HepG2 (cell line): Measurements from ENCODE around the gene HMGB3. TPM values are rescaled to one million over a fixed set of nuclear protein-coding genes. Genes with fewer than 3 reads are reported as not detected.
A peak's percentile ranks its signal among the peaks of the same experiment; 100 is the strongest.

ENCODE experiments used
- ATAC-seq: fragments of 200-7000 bp; cut with Tn5 transposase; 3 replicates; pipeline ENCODE4 v1.9.1; 2020; ENCODE audit warnings: mild to moderate bottlenecking, moderate library complexity
- BruUV-seq: library from RNA; stranded (reverse); fragments of 400-500 nt; replicated peaks from 2 replicates; lab custom pipeline; 2021; lab: Mats Ljungman, UMichigan
- CTCF ChIA-PET: fragments of 300-600 bp; formaldehyde crosslinking; extraction: SDS; loops from one replicate; lab custom pipeline; 2021; ENCODE audit warnings: low total read pairs, inconsistent platforms, low intra/inter-chr PET ratio; lab: Yijun Ruan, JAX
- POLR2A ChIA-PET: fragments of 350-600 bp; sonication (Branson Sonifier 250); formaldehyde crosslinking; loops from one replicate; lab custom pipeline; 2020; ENCODE audit warnings: antibody characterized with exemption, inconsistent platforms; lab: Yijun Ruan, JAX
- DNase-seq: peaks from one replicate; pipeline ENCODE4 v3.0.0-alpha.2; 2015; ENCODE audit warnings: low spot score
- FAIRE-seq: peaks from 3 replicates; lab custom pipeline; 2011; peaks lifted over from hg19 to GRCh38; lab: Jason Lieb, UNC
- H2AFZ ChIP-seq: one replicate; pipeline ENCODE4 v1.6.1; 2011; ENCODE audit warnings: low read length, inconsistent platforms
- H3K27ac ChIP-seq: fragments of 300-600 bp; 3 replicates; pipeline ENCODE4 v1.8.0; 2011; ENCODE audit warnings: mixed run types, mild to moderate bottlenecking, mixed read lengths, low read length, inconsistent platforms; ENCODE audit not compliant: insufficient read depth; ENCODE audit errors: extremely low read length
- H3K27me3 ChIP-seq, 2 experiments: fragments of 200-600 bp in 1 of 2; 2 replicates in 1 of 2; 3 replicates in 1 of 2; pipeline versions ENCODE4 v1.6.0 to v1.8.0; 2011; ENCODE audit warnings: low read length in 2 of 2, mild to moderate bottlenecking in 2 of 2, moderate library complexity in 2 of 2, inconsistent platforms in 1 of 2; ENCODE audit not compliant: insufficient read depth in 2 of 2, control insufficient read depth in 1 of 2
- H3K36me3 ChIP-seq, 2 experiments: fragments of 200-600 bp in 1 of 2; replicated peaks in 1 of 2; 2 replicates in 1 of 2; 3 replicates in 1 of 2; pipeline versions ENCODE4 v1.5.1 to v1.8.0; 2011; ENCODE audit warnings: low read length in 2 of 2, inconsistent platforms in 1 of 2; ENCODE audit not compliant: insufficient read depth in 2 of 2, control insufficient read depth in 1 of 2
- H3K4me1 ChIP-seq: 2 replicates; pipeline ENCODE4 v1.5.1; 2012; ENCODE audit warnings: low read length, inconsistent platforms; ENCODE audit not compliant: insufficient read depth
- H3K4me2 ChIP-seq: 2 replicates; pipeline ENCODE4 v1.6.0; 2011; ENCODE audit warnings: low read depth, low read length, inconsistent platforms
- H3K4me3 ChIP-seq, 3 experiments: fragments of 200-600 bp in 1 of 3; sonication (generic), shearing (Covaris generic) in 1 of 3; replicated peaks in 1 of 3; 2 replicates each; pipeline ENCODE4 v1.5.1; 2011 to 2016; ENCODE audit warnings: low read length in 3 of 3, inconsistent platforms in 2 of 3, low read depth in 2 of 3, mild to moderate bottlenecking in 2 of 3, control low read depth in 1 of 3, mixed read lengths in 1 of 3; ENCODE audit not compliant: insufficient read depth in 1 of 3
- H3K79me2 ChIP-seq: one replicate; pipeline ENCODE4 v1.6.1; 2011; ENCODE audit warnings: low read length, inconsistent platforms; ENCODE audit not compliant: insufficient read depth
- H3K9ac ChIP-seq: 2 replicates; pipeline ENCODE4 v1.6.0; 2011; ENCODE audit warnings: mild to moderate bottlenecking, low read depth, low read length, inconsistent platforms; ENCODE audit not compliant: insufficient read depth
- H3K9me3 ChIP-seq: 2 replicates; pipeline ENCODE4 v1.5.1; 2012; ENCODE audit warnings: mild to moderate bottlenecking, low read length
- H4K20me1 ChIP-seq: 2 replicates; pipeline ENCODE4 v1.6.0; 2011; ENCODE audit warnings: inconsistent platforms, mild to moderate bottlenecking, low read length, moderate library complexity; ENCODE audit not compliant: insufficient read depth
- ATF7-NPFF ChIP-seq: sonication (generic); formaldehyde crosslinking; IDR thresholded peaks from 2 replicates; pipeline ENCODE4 v1.8.1; 2023; ENCODE audit warnings: mild to moderate bottlenecking, low read depth, missing genetic modification reagents, moderate library complexity
- MTF1 ChIP-seq: sonication (generic); formaldehyde crosslinking; IDR thresholded peaks from 2 replicates; pipeline ENCODE4 v1.5.0; 2020; ENCODE audit warnings: missing genetic modification reagents
- NFE2L1 ChIP-seq: sonication (generic); formaldehyde crosslinking; IDR thresholded peaks from 2 replicates; pipeline ENCODE4 v1.4.0; 2020; ENCODE audit warnings: missing genetic modification reagents, mild to moderate bottlenecking, borderline replicate concordance
- NFYC ChIP-seq: IDR thresholded peaks from 2 replicates; pipeline ENCODE4 v1.6.1; 2016; ENCODE audit warnings: missing genetic modification reagents, missing compliant biosample characterization
- SAP130 ChIP-seq: IDR thresholded peaks from 2 replicates; pipeline ENCODE4 v1.6.1; 2016; ENCODE audit warnings: low read depth
- SOX5 ChIP-seq: IDR thresholded peaks from 2 replicates; pipeline ENCODE4 v1.6.1; 2016; ENCODE audit warnings: borderline replicate concordance
- ZMYM2 ChIP-seq: sonication (generic); formaldehyde crosslinking; IDR thresholded peaks from 2 replicates; pipeline ENCODE4 v1.8.0; 2022; ENCODE audit warnings: mild to moderate bottlenecking, missing genetic modification reagents
- ZNF512 ChIP-seq: sonication (generic); formaldehyde crosslinking; IDR thresholded peaks from 2 replicates; pipeline ENCODE4 v1.4.0; 2020; ENCODE audit warnings: mild to moderate bottlenecking, missing genetic modification reagents
- WGBS: methylation state at CpG from one replicate; pipeline ENCODE4 v1.1.6; 2017; ENCODE audit warnings: low lambda C conversion rate; 5-methylcytosine and 5-hydroxymethylcytosine counted together
- in situ Hi-C: cut with HindIII; loops from 2 replicates; pipeline ENCODE4 v1.10.0; 2017; ENCODE audit warnings: low pct_unique_long_range_greater_than_20kb; ENCODE audit not compliant: extremely low pct_ligation_motif_present
- intact Hi-C: fragments of 100-400 bp; cut with micrococcal nuclease; formaldehyde crosslinking; loops from one replicate; pipeline ENCODE4 v1.10.0; 2022; ENCODE audit not compliant: unreplicated experiment
- polyA plus RNA-seq, 8 experiments: library from polyadenylated mRNA; depleted of rRNA in 3 of 8; stranded (reverse) in 7 of 8; unstranded in 1 of 8; fragments of >200 nt; fragmentation: Illumina TruSeq in 4 of 8; extraction: Trizol in 4 of 8; gene quantifications; 2 replicates each; pipeline versions ENCODE4 v1.2.1 to v1.2.3, GENCODE V29; 2011 to 2016; ENCODE audit warnings: low read depth in 4 of 8, missing spikeins in 1 of 8, mixed read lengths in 1 of 8; ENCODE audit not compliant: insufficient read depth in 1 of 8
- total RNA-seq, 5 experiments: library from RNA; depleted of rRNA; stranded (reverse); fragments of >200 nt; fragmentation: Illumina TruSeq; extraction: Trizol; gene quantifications; 2 replicates each; pipeline ENCODE4 v1.2.3, GENCODE V29; 2016; ENCODE audit warnings: low read depth in 1 of 5
- TF ChIP-seq, protein P1 (sequence below): sonication (generic); formaldehyde crosslinking; IDR thresholded peaks from 2 replicates; pipeline ENCODE4 v1.5.0; 2020; ENCODE audit warnings: mild to moderate bottlenecking, missing genetic modification reagents
- TF ChIP-seq, protein P2 (sequence below): IDR thresholded peaks from 2 replicates; pipeline ENCODE4 v1.6.1; 2016; ENCODE audit warnings: missing genetic modification reagents, missing compliant biosample characterization
- TF ChIP-seq, protein P3 (sequence below): sonication (generic); formaldehyde crosslinking; IDR thresholded peaks from 2 replicates; pipeline ENCODE4 v1.4.0; 2020; ENCODE audit warnings: missing genetic modification reagents, mild to moderate bottlenecking, borderline replicate concordance
- TF ChIP-seq, protein P4 (sequence below): sonication (generic); formaldehyde crosslinking; IDR thresholded peaks from 2 replicates; pipeline ENCODE4 v1.4.0; 2020; ENCODE audit warnings: low read depth, missing genetic modification reagents

Gene HMGB3
- total and polyA plus RNA-seq, 2 of the 13 experiments (the other 11 are each of a cell fraction or from before 2014, with no cell fraction given), result 8.5 to 87.1 TPM

DNA sequence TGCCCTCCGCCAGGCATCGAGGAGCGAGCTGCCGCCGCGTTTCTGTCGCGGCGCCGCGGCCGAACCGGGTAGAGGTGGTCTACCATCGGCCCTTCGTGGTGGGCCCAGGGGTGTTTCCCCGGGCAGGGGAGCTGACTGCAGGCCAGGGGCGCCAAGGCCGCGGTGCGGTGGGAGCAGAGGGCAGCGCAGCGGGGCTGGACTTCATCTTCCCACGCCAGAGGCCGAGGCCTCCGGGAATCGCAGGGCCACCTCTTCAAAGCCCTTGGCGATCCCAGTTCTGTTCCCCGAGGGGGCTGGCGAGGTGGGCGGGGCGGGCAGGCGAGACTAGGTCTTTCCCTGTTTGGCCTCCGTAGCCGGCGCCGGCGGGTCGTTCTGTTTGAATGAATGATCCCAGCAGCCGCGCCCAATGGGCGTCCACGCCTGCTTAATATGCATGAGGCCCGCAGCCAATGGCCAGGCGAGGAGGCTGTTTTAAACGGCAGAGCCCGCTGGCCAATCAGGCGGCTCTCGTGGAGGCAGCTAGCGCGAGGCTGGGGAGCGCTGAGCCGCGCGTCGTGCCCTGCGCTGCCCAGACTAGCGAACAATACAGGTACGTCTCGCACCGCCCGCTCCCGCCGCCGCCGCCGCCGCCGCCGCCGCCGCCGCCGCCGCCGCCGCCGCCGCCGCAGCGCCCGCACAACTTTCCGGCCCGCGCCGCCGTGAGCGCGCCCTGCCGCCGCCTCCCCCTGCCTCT lies at the start of gene HMGB3 (continued):
- TF ChIP-seq, protein P1, sequence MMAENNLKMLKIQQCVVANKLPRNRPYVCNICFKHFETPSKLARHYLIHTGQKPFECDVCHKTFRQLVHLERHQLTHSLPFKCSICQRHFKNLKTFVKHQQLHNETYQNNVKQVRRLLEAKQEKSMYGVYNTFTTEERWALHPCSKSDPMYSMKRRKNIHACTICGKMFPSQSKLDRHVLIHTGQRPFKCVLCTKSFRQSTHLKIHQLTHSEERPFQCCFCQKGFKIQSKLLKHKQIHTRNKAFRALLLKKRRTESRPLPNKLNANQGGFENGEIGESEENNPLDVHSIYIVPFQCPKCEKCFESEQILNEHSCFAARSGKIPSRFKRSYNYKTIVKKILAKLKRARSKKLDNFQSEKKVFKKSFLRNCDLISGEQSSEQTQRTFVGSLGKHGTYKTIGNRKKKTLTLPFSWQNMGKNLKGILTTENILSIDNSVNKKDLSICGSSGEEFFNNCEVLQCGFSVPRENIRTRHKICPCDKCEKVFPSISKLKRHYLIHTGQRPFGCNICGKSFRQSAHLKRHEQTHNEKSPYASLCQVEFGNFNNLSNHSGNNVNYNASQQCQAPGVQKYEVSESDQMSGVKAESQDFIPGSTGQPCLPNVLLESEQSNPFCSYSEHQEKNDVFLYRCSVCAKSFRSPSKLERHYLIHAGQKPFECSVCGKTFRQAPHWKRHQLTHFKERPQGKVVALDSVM (CRISPR knock-in tag), result peak; percentile 40; the same call in 1 of the 2 replicates
- TF ChIP-seq ATF7-NPFF (0 out of 2 replicates have a peak, but pooled peaks have one; percentile 37), SAP130 (CRISPR knock-in tag) (peak; percentile 63; the same call in 1 of the 2 replicates), NFYC (peak; percentile 84)
- TF ChIP-seq, protein P2, sequence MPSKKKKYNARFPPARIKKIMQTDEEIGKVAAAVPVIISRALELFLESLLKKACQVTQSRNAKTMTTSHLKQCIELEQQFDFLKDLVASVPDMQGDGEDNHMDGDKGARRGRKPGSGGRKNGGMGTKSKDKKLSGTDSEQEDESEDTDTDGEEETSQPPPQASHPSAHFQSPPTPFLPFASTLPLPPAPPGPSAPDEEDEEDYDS, result peak; percentile 55
- TF ChIP-seq, protein P3, sequence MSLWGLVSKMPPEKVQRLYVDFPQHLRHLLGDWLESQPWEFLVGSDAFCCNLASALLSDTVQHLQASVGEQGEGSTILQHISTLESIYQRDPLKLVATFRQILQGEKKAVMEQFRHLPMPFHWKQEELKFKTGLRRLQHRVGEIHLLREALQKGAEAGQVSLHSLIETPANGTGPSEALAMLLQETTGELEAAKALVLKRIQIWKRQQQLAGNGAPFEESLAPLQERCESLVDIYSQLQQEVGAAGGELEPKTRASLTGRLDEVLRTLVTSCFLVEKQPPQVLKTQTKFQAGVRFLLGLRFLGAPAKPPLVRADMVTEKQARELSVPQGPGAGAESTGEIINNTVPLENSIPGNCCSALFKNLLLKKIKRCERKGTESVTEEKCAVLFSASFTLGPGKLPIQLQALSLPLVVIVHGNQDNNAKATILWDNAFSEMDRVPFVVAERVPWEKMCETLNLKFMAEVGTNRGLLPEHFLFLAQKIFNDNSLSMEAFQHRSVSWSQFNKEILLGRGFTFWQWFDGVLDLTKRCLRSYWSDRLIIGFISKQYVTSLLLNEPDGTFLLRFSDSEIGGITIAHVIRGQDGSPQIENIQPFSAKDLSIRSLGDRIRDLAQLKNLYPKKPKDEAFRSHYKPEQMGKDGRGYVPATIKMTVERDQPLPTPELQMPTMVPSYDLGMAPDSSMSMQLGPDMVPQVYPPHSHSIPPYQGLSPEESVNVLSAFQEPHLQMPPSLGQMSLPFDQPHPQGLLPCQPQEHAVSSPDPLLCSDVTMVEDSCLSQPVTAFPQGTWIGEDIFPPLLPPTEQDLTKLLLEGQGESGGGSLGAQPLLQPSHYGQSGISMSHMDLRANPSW (CRISPR knock-in tag), result no peak

GRCh38 chrX:150933945-150934350 lies 49.2 kb upstream of the HMGB3 start:
- 36% methylated on average over 5 of the region's 5 CpGs for WGBS
- ATAC-seq, result no peak
- no TSS peak for BruUV-seq
- no peak for TF ChIP-seq MTF1 (CRISPR knock-in tag)
- no peak for TF ChIP-seq ZNF512 (CRISPR knock-in tag)
- TF ChIP-seq NFE2L1 (CRISPR knock-in tag), result no peak
- TF ChIP-seq, protein P4, sequence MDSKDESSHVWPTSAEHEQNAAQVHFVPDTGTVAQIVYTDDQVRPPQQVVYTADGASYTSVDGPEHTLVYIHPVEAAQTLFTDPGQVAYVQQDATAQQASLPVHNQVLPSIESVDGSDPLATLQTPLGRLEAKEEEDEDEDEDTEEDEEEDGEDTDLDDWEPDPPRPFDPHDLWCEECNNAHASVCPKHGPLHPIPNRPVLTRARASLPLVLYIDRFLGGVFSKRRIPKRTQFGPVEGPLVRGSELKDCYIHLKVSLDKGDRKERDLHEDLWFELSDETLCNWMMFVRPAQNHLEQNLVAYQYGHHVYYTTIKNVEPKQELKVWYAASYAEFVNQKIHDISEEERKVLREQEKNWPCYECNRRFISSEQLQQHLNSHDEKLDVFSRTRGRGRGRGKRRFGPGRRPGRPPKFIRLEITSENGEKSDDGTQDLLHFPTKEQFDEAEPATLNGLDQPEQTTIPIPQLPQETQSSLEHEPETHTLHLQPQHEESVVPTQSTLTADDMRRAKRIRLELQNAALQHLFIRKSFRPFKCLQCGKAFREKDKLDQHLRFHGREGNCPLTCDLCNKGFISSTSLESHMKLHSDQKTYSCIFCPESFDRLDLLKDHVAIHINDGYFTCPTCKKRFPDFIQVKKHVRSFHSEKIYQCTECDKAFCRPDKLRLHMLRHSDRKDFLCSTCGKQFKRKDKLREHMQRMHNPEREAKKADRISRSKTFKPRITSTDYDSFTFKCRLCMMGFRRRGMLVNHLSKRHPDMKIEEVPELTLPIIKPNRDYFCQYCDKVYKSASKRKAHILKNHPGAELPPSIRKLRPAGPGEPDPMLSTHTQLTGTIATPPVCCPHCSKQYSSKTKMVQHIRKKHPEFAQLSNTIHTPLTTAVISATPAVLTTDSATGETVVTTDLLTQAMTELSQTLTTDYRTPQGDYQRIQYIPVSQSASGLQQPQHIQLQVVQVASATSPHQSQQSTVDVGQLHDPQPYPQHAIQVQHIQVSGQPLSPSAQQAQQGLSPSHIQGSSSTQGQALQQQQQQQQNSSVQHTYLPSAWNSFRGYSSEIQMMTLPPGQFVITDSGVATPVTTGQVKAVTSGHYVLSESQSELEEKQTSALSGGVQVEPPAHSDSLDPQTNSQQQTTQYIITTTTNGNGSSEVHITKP, result no peak
- no peak for TF ChIP-seq SOX5 (CRISPR knock-in tag)
- TF ChIP-seq ZMYM2, result no peak

More at GRCh38 chrX:150933945-150934350, 49.2 kb upstream of the HMGB3 start:
- H4K20me1 ChIP-seq, result no peaks in the 10 kb centered on the region
- no peaks in the 10 kb centered on the region for H3K36me3 ChIP-seq
- H3K9ac ChIP-seq, result no peak overlapping the region
- no peaks in the 10 kb centered on the region for H3K9me3 ChIP-seq
- H3K4me1 ChIP-seq, result no peaks in the 10 kb centered on the region
- in situ Hi-C loops, result no loop called here
- H2AFZ ChIP-seq, result no peak overlapping the region
- H3K4me2 ChIP-seq, result no peak overlapping the region
- ChIA-PET CTCF (no interaction called here), POLR2A (no interaction called here)
- no peak for DNase-seq
- no peaks in the 10 kb centered on the region for H3K79me2 ChIP-seq
- H3K4me3 ChIP-seq, result no peak overlapping the region
- intact Hi-C loops, result no loop called here
- H3K27me3 ChIP-seq, result no peaks in the 10 kb centered on the region; a peak in 2 of 5 replicates
- no peak overlapping the region for H3K27ac ChIP-seq
- no peak for FAIRE-seq
